CD8-positive, alpha-beta memory T cell (primary cell): ENCODE data around the gene TNFRSF12A. TPM values are rescaled to one million over a fixed set of nuclear protein-coding genes. Genes with fewer than 3 reads are reported as not detected.

Source experiments
- CTCF ChIA-PET: fragments of 350-600 bp; sonication (Branson Sonifier 250); formaldehyde crosslinking; loops from one replicate; lab custom pipeline; 2021; ENCODE audit warnings: antibody characterized with exemption; lab: Charles Lee
- POLR2A ChIA-PET: fragments of 350-600 bp; sonication (Branson Sonifier 250); formaldehyde crosslinking; loops from one replicate; lab custom pipeline; 2021; ENCODE audit warnings: antibody characterized with exemption; lab: Charles Lee
- DNase-seq, 5 donors: peaks; one replicate each; pipeline versions ENCODE4 v3.0.0 to v3.0.0-alpha.2; 2020 to 2022; ENCODE audit warnings: mixed read lengths in 1 of 5
- H3K27ac ChIP-seq: one replicate; pipeline ENCODE4 v1.7.0; 2013; ENCODE audit warnings: low read depth, mild to moderate bottlenecking, low read length, moderate library complexity
- H3K27me3 ChIP-seq: 2 replicates; pipeline ENCODE4 v1.7.0; 2013; ENCODE audit warnings: low read length, mild to moderate bottlenecking; ENCODE audit not compliant: insufficient read depth, poor library complexity, severe bottlenecking
- H3K36me3 ChIP-seq: 2 replicates; pipeline ENCODE4 v1.7.0; 2013; ENCODE audit warnings: mild to moderate bottlenecking, low read length, moderate library complexity; ENCODE audit not compliant: insufficient read depth
- H3K4me1 ChIP-seq: 2 replicates; pipeline ENCODE4 v1.7.0; 2013; ENCODE audit warnings: mild to moderate bottlenecking, low read length, moderate library complexity; ENCODE audit not compliant: insufficient read depth
- H3K4me3 ChIP-seq: 2 replicates; pipeline ENCODE4 v1.7.0; 2013; ENCODE audit warnings: mild to moderate bottlenecking, low read length
- H3K9me3 ChIP-seq: 2 replicates; pipeline ENCODE4 v1.7.0; 2013; ENCODE audit warnings: mild to moderate bottlenecking, low read length
- H3K27ac Mint-ChIP-seq, 8 donors: one replicate each; pipeline ENCODE4 v1.8.0; 2020 to 2021; ENCODE audit warnings: mixed read lengths in 8 of 8, mild to moderate bottlenecking in 6 of 8, inconsistent platforms in 3 of 8, moderate library complexity in 3 of 8
- H3K27me3 Mint-ChIP-seq, 2 donors: one replicate each; pipeline ENCODE4 v1.8.0; 2020 to 2021; ENCODE audit warnings: mixed read lengths in 2 of 2, mild to moderate bottlenecking in 1 of 2, moderate library complexity in 1 of 2
- H3K36me3 Mint-ChIP-seq, 3 donors: one replicate each; pipeline ENCODE4 v1.8.0; 2020 to 2021; ENCODE audit warnings: mixed read lengths in 3 of 3, inconsistent platforms in 1 of 3, mild to moderate bottlenecking in 1 of 3
- H3K4me1 Mint-ChIP-seq, 3 donors: one replicate each; pipeline ENCODE4 v1.8.0; 2020 to 2021; ENCODE audit warnings: mixed read lengths in 3 of 3, inconsistent platforms in 1 of 3, mild to moderate bottlenecking in 1 of 3
- H3K4me3 Mint-ChIP-seq, 7 donors: one replicate each; pipeline ENCODE4 v1.8.0; 2020 to 2021; ENCODE audit warnings: mixed read lengths in 7 of 7, mild to moderate bottlenecking in 6 of 7, moderate library complexity in 4 of 7, inconsistent platforms in 2 of 7
- H3K9me3 Mint-ChIP-seq, 5 donors: one replicate each; pipeline ENCODE4 v1.8.0; 2020 to 2022; ENCODE audit warnings: mixed read lengths in 5 of 5, mild to moderate bottlenecking in 3 of 5, moderate library complexity in 2 of 5, inconsistent platforms in 1 of 5
- polyA plus RNA-seq: library from polyadenylated mRNA; unstranded; fragments of 300-500 nt; fragmentation: Illumina TruSeq; gene quantifications from one replicate; pipeline ENCODE4 v1.2.3, GENCODE V29; 2021
- total RNA-seq, 2 experiments: library from RNA; stranded (reverse); gene quantifications; one replicate each; pipeline ENCODE4 v1.2.3, GENCODE V29; 2021

The TNFRSF12A gene
- total and polyA plus RNA-seq, 3 experiments from 2014 or later = 2.1 to 4.5 (median 3.7) TPM

DNA sequence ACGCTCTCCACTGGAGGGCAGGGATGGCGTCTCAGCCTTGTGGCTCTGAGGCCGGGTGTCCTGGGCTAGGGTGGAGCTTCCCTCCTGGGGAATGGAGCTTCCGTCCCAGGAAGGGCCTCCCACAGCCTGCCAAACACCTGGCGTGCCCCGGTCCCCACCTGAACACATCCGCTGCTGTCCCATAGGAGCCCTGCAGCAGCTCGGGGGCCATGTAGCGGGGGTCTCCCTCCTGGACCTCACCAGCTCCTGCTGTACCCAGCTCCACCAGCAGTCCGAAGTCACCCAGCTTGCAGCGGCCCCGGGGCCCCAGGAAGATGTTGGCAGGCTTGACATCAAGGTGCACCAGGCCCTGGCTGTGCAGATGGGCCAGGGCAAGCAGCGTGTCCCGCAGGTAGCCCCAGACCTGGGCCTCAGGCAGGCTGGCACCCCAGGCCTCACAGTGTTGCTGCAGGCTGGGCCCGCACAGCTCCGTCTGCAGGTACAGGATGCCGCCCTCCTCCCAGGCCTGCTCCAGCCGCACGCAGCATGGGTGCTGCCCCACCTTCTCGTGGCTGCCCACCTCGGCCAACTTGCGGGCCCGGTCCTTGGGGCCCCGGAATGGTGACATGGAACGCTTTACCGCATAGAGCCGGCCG lies 44.9 kb upstream of the TNFRSF12A start:
- H3K27ac Mint-ChIP-seq = no peak overlapping the region
- H3K36me3 ChIP-seq = no peaks in the 10 kb centered on the region
- ChIA-PET CTCF (no interaction called here), POLR2A (no interaction called here)
- H3K4me3 ChIP-seq = no peak overlapping the region
- DNase-seq = no peak
- peaks cover 12% of the 10 kb centered on the region for H3K4me1 ChIP-seq
- no peaks in the 10 kb centered on the region for H3K9me3 ChIP-seq
- no peaks in the 10 kb centered on the region for H3K9me3 Mint-ChIP-seq
- H3K27me3 Mint-ChIP-seq = peaks cover 0 to 12% of the 10 kb centered on the region in 2 donors
- no peak overlapping the region for H3K4me3 Mint-ChIP-seq
- no peak overlapping the region for H3K27ac ChIP-seq
- H3K4me1 Mint-ChIP-seq = peaks cover 2 to 11% (median 3%) of the 10 kb centered on the region in 3 donors
- H3K27me3 ChIP-seq = no peaks in the 10 kb centered on the region
- no peaks in the 10 kb centered on the region for H3K36me3 Mint-ChIP-seq

DNA sequence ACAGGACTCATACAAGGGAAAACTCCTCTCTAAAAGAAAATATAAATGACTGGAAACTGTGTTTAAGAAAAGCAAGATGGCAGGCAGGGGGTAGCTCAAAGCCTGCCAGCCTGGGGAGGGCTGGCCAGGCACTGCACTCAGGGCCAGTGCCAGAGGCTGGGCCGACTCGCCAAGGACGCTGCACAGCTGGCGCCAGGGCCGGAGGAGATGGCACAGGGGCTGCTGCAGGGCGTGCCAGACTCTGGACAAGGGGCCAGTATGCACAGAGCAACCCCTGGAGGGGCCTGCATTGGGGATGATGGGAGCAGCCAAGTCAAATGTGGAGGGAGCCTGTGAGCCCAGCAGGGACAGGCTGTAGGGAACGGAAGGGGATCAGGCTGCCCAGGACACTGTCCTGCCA lies 44.0 kb upstream of the TNFRSF12A start:
- Mint-ChIP-seq H3K36me3 (no peaks in the 10 kb centered on the region), H3K9me3 (no peaks in the 10 kb centered on the region), H3K27ac (no peak overlapping the region), H3K4me3 (peak overlapping the region in 1 of 7 donors; percentile 9), H3K4me1 (peaks cover 1 to 9% (median 5%) of the 10 kb centered on the region in 3 donors), H3K27me3 (peaks cover 0 to 9% of the 10 kb centered on the region in 2 donors)
- H3K9me3 ChIP-seq = no peaks in the 10 kb centered on the region
- H3K27ac ChIP-seq = no peak overlapping the region
- DNase-seq = no peak
- no peak overlapping the region for H3K4me3 ChIP-seq
- no peaks in the 10 kb centered on the region for H3K36me3 ChIP-seq
- no peaks in the 10 kb centered on the region for H3K27me3 ChIP-seq
- H3K4me1 ChIP-seq = peaks cover 8% of the 10 kb centered on the region
- POLR2A ChIA-PET = no interaction called here
- CTCF ChIA-PET = no interaction called here

DNA sequence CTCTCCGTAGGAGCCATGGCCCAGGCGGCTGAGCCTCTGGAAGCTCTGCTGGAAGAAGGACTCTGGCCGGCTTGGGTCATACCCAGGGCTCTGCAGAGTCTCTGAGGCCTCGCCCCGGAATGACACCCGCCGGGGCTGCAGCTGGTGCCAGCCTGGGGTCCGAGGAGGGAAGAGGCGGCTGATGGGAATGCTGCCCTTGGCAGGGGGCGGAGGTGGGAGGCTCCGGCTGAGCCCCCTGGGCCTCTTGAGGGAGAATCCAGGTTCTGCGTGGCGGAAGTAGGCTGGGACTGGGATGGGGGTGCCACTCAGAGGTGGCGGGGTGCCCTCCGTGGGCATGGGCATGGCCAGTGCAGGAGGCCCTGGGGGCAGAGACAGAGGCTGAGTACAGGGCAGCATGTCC lies 43.5 kb upstream of the TNFRSF12A start:
- H3K4me3 Mint-ChIP-seq = peak overlapping the region in 1 of 7 donors; percentile 61
- Histone ChIP-seq H3K4me3 (no peak overlapping the region), H3K4me1 (peaks cover 8% of the 10 kb centered on the region), H3K27ac (no peak overlapping the region), H3K36me3 (no peaks in the 10 kb centered on the region), H3K9me3 (no peaks in the 10 kb centered on the region), H3K27me3 (no peaks in the 10 kb centered on the region)
- no peaks in the 10 kb centered on the region for H3K9me3 Mint-ChIP-seq
- H3K36me3 Mint-ChIP-seq = no peaks in the 10 kb centered on the region
- H3K27me3 Mint-ChIP-seq = peaks cover 0 to 9% of the 10 kb centered on the region in 2 donors
- H3K4me1 Mint-ChIP-seq = peaks cover 3 to 13% (median 7%) of the 10 kb centered on the region in 3 donors
- no peak for DNase-seq
- H3K27ac Mint-ChIP-seq = no peak overlapping the region
- ChIA-PET POLR2A (no interaction called here), CTCF (no interaction called here)

- CTCF ChIA-PET = no interaction called here
- H3K4me1 ChIP-seq = peaks cover 8% of the 10 kb centered on the region
- H3K36me3 ChIP-seq = no peaks in the 10 kb centered on the region
- POLR2A ChIA-PET = no interaction called here
- H3K36me3 Mint-ChIP-seq = no peaks in the 10 kb centered on the region
- H3K27me3 ChIP-seq = no peaks in the 10 kb centered on the region
- DNase-seq = no peak
- peaks cover 0 to 5% of the 10 kb centered on the region in 2 donors for H3K27me3 Mint-ChIP-seq
- peak overlapping the region in 1 of 7 donors; percentile 62 for H3K4me3 Mint-ChIP-seq
- no peaks in the 10 kb centered on the region for H3K9me3 Mint-ChIP-seq
- peaks cover 4 to 12% (median 12%) of the 10 kb centered on the region in 3 donors for H3K4me1 Mint-ChIP-seq
- no peaks in the 10 kb centered on the region for H3K9me3 ChIP-seq
- H3K27ac Mint-ChIP-seq = no peak overlapping the region
- no peak overlapping the region for H3K4me3 ChIP-seq
- H3K27ac ChIP-seq = no peak overlapping the region
Observed at GRCh38 chr16:2977440-2977839, 42.7 kb upstream of the TNFRSF12A start.

DNA sequence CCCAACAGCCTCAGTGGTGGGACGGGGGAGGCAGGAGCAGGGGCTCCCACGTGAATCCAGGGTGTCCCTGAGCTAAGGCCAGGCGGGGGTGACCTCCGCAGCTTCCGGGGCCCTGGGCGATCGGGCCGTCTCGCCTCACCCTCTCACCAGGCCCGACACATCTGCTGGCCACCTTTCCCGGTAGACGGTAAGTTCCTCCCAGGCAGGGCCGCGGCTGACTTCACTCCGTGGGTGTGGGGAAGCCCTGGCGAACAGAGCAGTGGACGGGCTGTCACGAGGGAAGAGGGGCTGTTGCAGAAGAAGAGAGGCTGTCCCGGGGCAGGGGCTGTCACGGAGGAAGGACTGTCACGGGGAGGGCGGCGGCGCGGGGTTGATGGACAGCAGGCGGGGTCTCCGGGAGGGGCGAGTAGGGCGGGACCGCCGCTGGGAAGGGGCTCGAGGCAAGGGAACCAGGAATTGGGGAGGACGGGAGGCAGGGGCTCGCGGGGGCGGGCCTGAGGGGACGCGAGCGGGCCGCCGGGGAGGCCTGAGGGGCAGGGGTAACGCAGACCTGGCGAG lies 40.4 kb upstream of the TNFRSF12A start:
- Mint-ChIP-seq H3K27ac (no peak overlapping the region), H3K9me3 (no peaks in the 10 kb centered on the region), H3K4me1 (peaks cover 4 to 18% (median 12%) of the 10 kb centered on the region in 3 donors), H3K36me3 (no peaks in the 10 kb centered on the region), H3K27me3 (peaks cover 2 to 5% of the 10 kb centered on the region in 2 donors), H3K4me3 (peak overlapping the region in 6 of 7 donors; percentile 36 to 72 (median 60))
- ChIA-PET CTCF (interaction anchor here (1.3 kb wide), 1 partner anchor 48 kb away, joined by 4 read pairs; no protein-coding TSS in a partner anchor), POLR2A (interaction anchor here (0.6 to 2.1 kb wide), 3 partner anchors 68 to 180 kb away, joined by 4 to 5 read pairs (median 5); partner anchors contain the start of genes FLYWCH1 and FLYWCH2)
- Histone ChIP-seq H3K36me3 (no peaks in the 10 kb centered on the region), H3K4me1 (peaks cover 8% of the 10 kb centered on the region), H3K4me3 (peak overlapping the region; percentile 82), H3K27me3 (no peaks in the 10 kb centered on the region), H3K27ac (peak overlapping the region; percentile 81), H3K9me3 (no peaks in the 10 kb centered on the region)
- DNase-seq = no peak

DNA sequence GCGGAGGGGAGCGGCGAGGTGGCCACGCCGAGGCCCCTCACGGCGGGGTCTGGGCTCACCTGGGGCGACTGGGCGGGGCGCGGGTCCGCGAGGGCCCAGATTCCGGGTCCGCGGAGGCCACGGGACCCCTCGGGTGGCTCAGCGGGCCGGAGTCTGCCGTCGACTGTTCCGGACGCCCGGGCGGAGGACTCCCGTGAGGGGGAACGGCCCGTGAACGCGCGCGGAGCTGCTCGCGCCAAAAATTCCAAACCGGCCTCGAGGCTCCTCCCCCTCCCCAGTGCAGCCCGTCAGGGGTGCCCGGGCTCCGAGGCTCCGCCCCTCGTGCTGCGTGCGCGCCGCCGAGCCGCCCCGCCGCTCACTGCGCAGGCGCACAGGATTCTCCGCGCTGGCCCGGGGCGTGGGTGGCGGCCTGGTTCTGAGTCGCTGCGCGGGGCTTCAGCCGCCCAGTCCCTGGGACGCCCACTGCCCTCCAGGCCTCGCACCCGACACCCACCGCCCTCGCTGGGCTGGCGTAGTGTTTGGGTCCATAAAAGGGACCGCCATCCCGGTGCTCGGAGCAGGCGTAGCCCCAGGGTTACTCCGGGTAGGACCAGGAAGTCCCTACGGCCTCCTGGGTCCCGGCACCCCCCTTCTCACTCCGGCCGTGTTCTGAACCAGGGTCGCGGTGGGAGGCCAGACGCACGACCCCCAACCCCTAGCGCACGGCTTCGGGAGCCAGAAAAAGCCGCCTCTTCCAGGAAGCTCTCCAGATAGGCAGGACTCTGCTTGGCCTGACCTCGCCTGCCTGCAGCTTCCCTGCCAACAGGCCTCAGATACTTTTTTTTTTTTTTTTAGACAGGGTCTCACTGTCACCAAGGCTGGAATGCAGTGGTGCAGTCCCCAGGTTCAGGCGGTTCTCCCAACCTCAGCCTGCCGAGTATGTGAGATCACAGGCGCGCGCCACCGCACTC lies 39.7 kb upstream of the TNFRSF12A start, which contains the start of gene PKMYT1:
TSS of gene PKMYT1 (minus strand) at position 220 of the 950 bp plus-strand sequence. CDS start 789 bp downstream, outside the sequence.
- CTCF ChIA-PET = interaction anchor here (0.7 to 1.5 kb wide), 8 partner anchors 10 to 149 kb away, joined by 3 to 5 read pairs (median 4); partner anchors contain the start of gene PAQR4
- no peaks in the 10 kb centered on the region for H3K9me3 Mint-ChIP-seq
- peak; percentile 92 to 95 (median 95) for DNase-seq

DNA sequence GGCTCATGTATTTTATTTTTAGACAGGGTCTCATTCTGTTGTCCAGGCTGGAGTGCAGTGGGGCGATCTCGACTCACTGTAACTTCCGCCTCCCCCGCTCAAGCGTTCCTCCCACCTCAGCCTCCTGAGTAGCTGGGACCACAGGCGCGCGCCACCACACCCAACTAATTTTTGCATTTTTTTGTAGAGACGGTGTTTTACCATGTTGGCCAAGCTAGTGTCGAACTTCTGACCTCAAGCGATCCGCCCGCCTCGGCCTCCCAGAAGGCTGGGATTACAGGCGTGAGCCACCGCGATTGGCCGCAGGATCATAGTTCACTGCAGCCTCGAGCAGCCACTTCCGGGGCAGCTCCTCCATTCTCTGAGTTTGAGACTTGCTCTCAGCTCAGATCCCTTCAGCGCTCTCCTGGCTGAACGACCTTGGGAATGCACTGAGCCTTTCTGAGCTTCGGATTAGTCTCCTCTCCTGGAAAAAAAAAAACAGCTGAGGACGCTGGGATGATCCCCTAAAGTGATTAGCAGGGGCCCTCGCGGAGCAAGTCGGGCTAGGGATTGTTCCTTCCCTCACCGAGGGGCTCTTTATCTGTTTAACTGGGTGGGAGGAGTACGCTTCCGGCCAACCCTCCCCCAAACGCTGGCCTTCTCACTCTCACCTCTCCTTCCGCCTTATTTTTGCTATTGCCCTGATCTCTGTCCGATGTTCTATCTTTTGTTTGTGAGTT lies 38.8 kb upstream of the TNFRSF12A start:
- Mint-ChIP-seq H3K4me1 (peaks cover 4 to 18% (median 12%) of the 10 kb centered on the region in 3 donors), H3K27ac (peak overlapping the region in 7 of 8 donors; percentile 10 to 96 (median 84)), H3K36me3 (no peaks in the 10 kb centered on the region), H3K9me3 (no peaks in the 10 kb centered on the region), H3K27me3 (peaks cover 2 to 5% of the 10 kb centered on the region in 2 donors), H3K4me3 (peak overlapping the region; percentile 61 to 90 (median 81))
- H3K4me1 ChIP-seq = peaks cover 8% of the 10 kb centered on the region
- POLR2A ChIA-PET = interaction anchor here (0.6 to 2.1 kb wide), 3 partner anchors 19 to 100 kb away, joined by 3 to 5 read pairs (median 3); partner anchors contain the start of gene FLYWCH1
- no peak for DNase-seq
- CTCF ChIA-PET = interaction anchor here (0.7 to 1.5 kb wide), 8 partner anchors 11 to 148 kb away, joined by 3 to 5 read pairs (median 4); partner anchors contain the start of gene PAQR4
- peak overlapping the region; percentile 81 for H3K27ac ChIP-seq
- no peaks in the 10 kb centered on the region for H3K9me3 ChIP-seq
- H3K4me3 ChIP-seq = peak overlapping the region; percentile 82
- H3K36me3 ChIP-seq = no peaks in the 10 kb centered on the region
- H3K27me3 ChIP-seq = no peaks in the 10 kb centered on the region

More for the DNA sequence above, 39.7 kb upstream of the TNFRSF12A start, which contains the start of gene PKMYT1:
- Mint-ChIP-seq H3K4me3 (peak within 1 kb of the TSS; percentile 69 to 90 (median 81)), H3K27ac (peak within 1 kb of the TSS in 7 of 8 donors; percentile 25 to 87 (median 63)), H3K27me3 (peaks cover 2 to 5% of the 10 kb centered on the region in 2 donors), H3K36me3 (no peaks in the 10 kb centered on the region), H3K4me1 (peaks cover 4 to 18% (median 12%) of the 10 kb centered on the region in 3 donors)
- H3K27me3 ChIP-seq = no peaks in the 10 kb centered on the region
- H3K9me3 ChIP-seq = no peaks in the 10 kb centered on the region
- POLR2A ChIA-PET = interaction anchor here (0.6 to 2.1 kb wide), 7 partner anchors 20 to 1278 kb away, joined by 3 to 6 read pairs (median 4); partner anchors contain the start of genes FLYWCH1 and FLYWCH2
- H3K4me1 ChIP-seq = peaks cover 8% of the 10 kb centered on the region
- H3K36me3 ChIP-seq = no peaks in the 10 kb centered on the region
- peak within 1 kb of the TSS; percentile 81 for H3K27ac ChIP-seq
- H3K4me3 ChIP-seq = peak within 1 kb of the TSS; percentile 82
